RWPE2 (cell line): ENCODE data around the gene KANK3.
"Not testable (repeated sequence)": the region's sequence is repeated elsewhere in the genome, so short reads cannot be mapped to it uniquely, and the experiment has no call there.

Experiments
- ATAC-seq: fragments of 200-7000 bp; cut with Tn5 transposase; 3 replicates; pipeline ENCODE4 v1.9.1; 2021; ENCODE audit warnings: low read depth
- DNase-seq: peaks from one replicate; pipeline ENCODE4 v3.0.0-alpha.2; 2020; ENCODE audit warnings: low spot score
- H3K27ac ChIP-seq: fragments of 450-650 bp; 2 replicates; pipeline ENCODE4 v1.5.1; 2017; ENCODE audit warnings: mild to moderate bottlenecking; ENCODE audit not compliant: poor library complexity, severe bottlenecking
- H3K27me3 ChIP-seq: fragments of 250-450 bp; sonication (Bioruptor Pico); 2 replicates; pipeline ENCODE4 v1.5.1; 2021; ENCODE audit warnings: mild to moderate bottlenecking, moderate library complexity; ENCODE audit not compliant: insufficient read depth, poor library complexity, severe bottlenecking
- H3K36me3 ChIP-seq: fragments of 250-450 bp; sonication (Bioruptor Pico); 2 replicates; pipeline ENCODE4 v1.5.1; 2020; ENCODE audit warnings: low read depth, mild to moderate bottlenecking, moderate library complexity
- H3K4me1 ChIP-seq: fragments of 250-450 bp; sonication (Bioruptor Pico); 2 replicates; pipeline ENCODE4 v1.5.1; 2021; ENCODE audit warnings: mild to moderate bottlenecking, moderate library complexity; ENCODE audit not compliant: insufficient read depth, poor library complexity, severe bottlenecking
- H3K4me3 ChIP-seq: fragments of 250-450 bp; sonication (Bioruptor Pico); 2 replicates; pipeline ENCODE4 v1.5.1; 2021; ENCODE audit warnings: mild to moderate bottlenecking, moderate library complexity; ENCODE audit not compliant: severe bottlenecking
- H3K9me3 ChIP-seq: fragments of 250-450 bp; sonication (Bioruptor Pico); 2 replicates; pipeline ENCODE4 v1.5.1; 2021; ENCODE audit warnings: mild to moderate bottlenecking, moderate library complexity; ENCODE audit not compliant: severe bottlenecking
- CTCF ChIP-seq: fragments of 450-650 bp; IDR thresholded peaks from one replicate; pipeline ENCODE4 v1.5.1; 2017; ENCODE audit warnings: mild to moderate bottlenecking, moderate library complexity; ENCODE audit not compliant: poor library complexity, severe bottlenecking

The KANK3 gene

GRCh38 chr19:8384569-8384968 is 41.5 kb upstream of the KANK3 start:
- ATAC-seq, H3K4me3 ChIP-seq, H3K4me1 ChIP-seq, H3K9me3 ChIP-seq, H3K27ac ChIP-seq, DNase-seq, H3K27me3 ChIP-seq, H3K36me3 ChIP-seq: not testable (repeated sequence)

GRCh38 chr19:8379156-8379891 is 36.3 kb upstream of the KANK3 start:
- H3K4me3 ChIP-seq, H3K27ac ChIP-seq, ATAC-seq, H3K36me3 ChIP-seq, H3K9me3 ChIP-seq, H3K4me1 ChIP-seq, DNase-seq, H3K27me3 ChIP-seq: not testable (repeated sequence)

- Histone ChIP-seq H3K4me1 (no peaks in the 10 kb centered on the region), H3K27me3 (no peaks in the 10 kb centered on the region), H3K4me3 (no peak overlapping the region), H3K27ac (no peak overlapping the region), H3K9me3 (no peaks in the 10 kb centered on the region), H3K36me3 (peaks cover 11% of the 10 kb centered on the region)
- ATAC-seq (no peak), DNase-seq (no peak)
- TF ChIP-seq CTCF = no peak
Measured at GRCh38 chr19:8377598-8377997, 34.5 kb upstream of the KANK3 start.

GRCh38 chr19:8376373-8376974 is 33.4 kb upstream of the KANK3 start:
- H3K9me3 ChIP-seq, H3K27ac ChIP-seq, H3K27me3 ChIP-seq, H3K4me3 ChIP-seq, DNase-seq, H3K4me1 ChIP-seq, ATAC-seq: not testable (repeated sequence)
- peaks cover 17% of the 10 kb centered on the region for H3K36me3 ChIP-seq

GRCh38 chr19:8375766-8376165 is 32.7 kb upstream of the KANK3 start:
- not testable (repeated sequence) for ATAC-seq, H3K27me3 ChIP-seq, H3K4me3 ChIP-seq, H3K9me3 ChIP-seq, DNase-seq, H3K27ac ChIP-seq, H3K4me1 ChIP-seq
- H3K36me3 ChIP-seq = peaks cover 24% of the 10 kb centered on the region

GRCh38 chr19:8373867-8374813 is 31.1 kb upstream of the KANK3 start:
- 0 out of 3 replicates have a peak, but pooled peaks have one; percentile 19 for ATAC-seq

More at GRCh38 chr19:8373867-8374813, 31.1 kb upstream of the KANK3 start:
- Histone ChIP-seq H3K4me3 (no peak overlapping the region), H3K9me3 (no peaks in the 10 kb centered on the region), H3K27me3 (no peaks in the 10 kb centered on the region), H3K27ac (no peak overlapping the region), H3K36me3 (peaks cover 35% of the 10 kb centered on the region), H3K4me1 (no peaks in the 10 kb centered on the region)
- no peak for DNase-seq
- no peak for TF ChIP-seq CTCF
